ENCODE measurements around the gene DAPK2.

- TF ChIP-seq CTCF (IDR thresholded peaks at IDR 0.05) (no peak), EP300 (IDR thresholded peaks at IDR 0.05; ENCODE audit: low read depth) (no peak), POLR2A (IDR thresholded peaks at IDR 0.05) (no peak)
Observed at GRCh38 chr15:63860555-63860954, 185.7 kb downstream of the DAPK2 start.

All from transverse colon (tissue), 3 donors.